Stimulated activated CD4-positive, alpha-beta T cell treated with anti-CD3 and anti-CD28 coated beads, Interleukin-2, amount 100 ng/mL, for 4 hours (primary cell): Measurements from ENCODE around the gene CACNA1C.

ENCODE experiments used
- DNase-seq: peaks from one replicate; pipeline ENCODE4 v3.0.0-alpha.2; 2020; ENCODE audit warnings: low read depth

CACNA1C gene

DNA sequence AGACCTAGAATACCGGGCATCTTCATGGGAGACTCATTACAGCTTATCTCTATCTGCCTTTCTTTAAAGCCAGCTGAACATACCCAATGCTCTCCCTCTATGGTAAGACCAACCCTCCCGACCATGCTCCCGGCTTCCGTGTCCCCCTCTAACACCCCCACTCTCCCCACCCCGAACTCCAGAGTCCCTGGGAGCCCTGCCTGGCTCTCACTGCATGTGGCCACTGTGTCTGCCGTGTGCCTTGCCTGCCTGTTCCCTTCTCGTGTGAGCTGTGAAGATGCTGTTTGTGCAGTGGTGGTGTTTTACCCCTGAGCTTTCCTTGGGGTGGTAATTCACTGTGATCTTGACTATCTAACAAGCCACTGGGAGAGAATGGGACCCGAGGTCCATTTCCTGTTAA is 595.6 kb downstream of the CACNA1C start:
- no peak for DNase-seq

GRCh38 chr12:2649201-2650030 is 596.6 kb downstream of the CACNA1C start:
- no peak for DNase-seq

GRCh38 chr12:2650261-2651067 is 597.7 kb downstream of the CACNA1C start:
- no peak for DNase-seq

GRCh38 chr12:2651068-2651965 is 598.5 kb downstream of the CACNA1C start:
- DNase-seq, result no peak

GRCh38 chr12:2652011-2652400 is 599.2 kb downstream of the CACNA1C start:
- DNase-seq, result no peak

GRCh38 chr12:2652401-2653081 is 599.8 kb downstream of the CACNA1C start:
- no peak for DNase-seq

- no peak for DNase-seq
Measured at GRCh38 chr12:2653461-2653965, 600.7 kb downstream of the CACNA1C start.

- DNase-seq, result no peak
Measured at GRCh38 chr12:2654311-2654710, 601.5 kb downstream of the CACNA1C start.

DNA sequence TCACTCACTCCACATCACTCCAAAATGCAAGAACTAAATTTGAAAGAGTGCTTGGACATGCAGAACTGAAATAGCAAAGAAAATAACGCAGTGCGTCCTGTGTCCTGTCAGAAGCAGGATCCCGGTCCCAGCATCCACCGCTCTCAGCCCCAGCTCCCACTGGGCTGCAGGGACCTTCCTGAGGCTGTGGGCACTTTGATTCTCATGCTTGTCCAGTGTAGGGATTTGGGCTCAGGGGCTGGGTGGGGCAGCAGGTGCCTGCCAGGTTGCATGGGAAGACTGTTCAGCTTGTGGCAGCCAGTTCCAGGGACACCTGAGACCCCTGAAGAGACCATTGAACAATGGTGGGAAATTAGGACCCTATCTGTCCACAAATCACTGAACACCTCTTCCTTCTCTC is 602.0 kb downstream of the CACNA1C start:
- no peak for DNase-seq

GRCh38 chr12:2662524-2662923 is 609.7 kb downstream of the CACNA1C start:
- no peak for DNase-seq

GRCh38 chr12:2664721-2665577 is 612.2 kb downstream of the CACNA1C start:
- DNase-seq, result no peak

DNA sequence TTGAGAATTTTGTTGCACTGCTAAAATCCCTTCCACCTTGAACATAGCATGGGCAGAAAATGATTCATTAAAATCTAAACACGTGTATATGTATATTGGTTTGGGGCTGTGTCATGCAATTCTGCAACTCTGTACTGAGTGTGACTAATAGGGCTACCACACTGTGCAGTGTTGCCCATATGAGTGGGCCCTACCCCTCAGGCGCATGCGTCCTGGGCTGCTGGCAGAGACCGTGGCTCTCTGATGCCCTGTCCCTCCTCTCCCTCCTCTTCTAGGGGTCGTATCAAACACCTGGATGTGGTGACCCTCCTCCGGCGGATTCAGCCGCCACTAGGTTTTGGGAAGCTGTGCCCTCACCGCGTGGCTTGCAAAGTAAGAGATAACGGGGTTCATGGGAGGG is 613.6 kb downstream of the CACNA1C start:
- no peak for DNase-seq

- no peak for DNase-seq
Measured at GRCh38 chr12:2666846-2667245, 614.1 kb downstream of the CACNA1C start.

DNA sequence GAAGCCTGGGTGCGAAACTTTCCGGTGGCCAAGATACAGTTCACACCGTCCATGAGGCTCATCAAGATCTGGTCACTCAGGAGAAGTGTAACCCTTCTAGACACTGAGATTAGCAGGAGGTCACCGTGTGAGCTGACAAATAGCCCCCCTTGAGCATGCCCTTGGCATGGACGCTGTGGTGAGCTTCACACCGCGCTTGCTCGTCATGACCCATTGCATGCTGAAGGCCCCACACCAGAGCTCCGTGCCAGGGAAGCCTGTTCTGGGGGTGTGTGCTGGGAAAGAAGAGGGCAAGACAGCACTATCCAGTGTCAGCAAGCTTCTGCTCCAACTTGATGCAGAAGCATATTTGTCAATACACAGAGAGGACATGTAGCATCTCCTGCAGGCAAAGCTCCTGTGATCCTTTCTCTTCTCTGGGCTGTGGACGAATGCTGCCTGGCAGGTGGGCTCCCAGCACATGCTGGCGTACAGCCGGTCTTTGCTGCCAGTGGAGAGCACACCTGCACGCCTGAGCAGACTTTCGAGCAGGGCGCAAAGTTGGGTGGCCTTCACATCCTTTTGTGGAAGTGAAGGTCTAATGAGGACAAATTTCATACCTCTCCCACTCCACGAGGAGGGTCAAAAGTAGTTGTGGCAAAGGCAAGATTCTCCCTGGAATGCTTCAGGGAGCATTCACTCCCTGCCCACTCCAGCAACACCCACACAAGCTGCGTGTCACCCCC is 615.1 kb downstream of the CACNA1C start:
- no peak for DNase-seq

DNA sequence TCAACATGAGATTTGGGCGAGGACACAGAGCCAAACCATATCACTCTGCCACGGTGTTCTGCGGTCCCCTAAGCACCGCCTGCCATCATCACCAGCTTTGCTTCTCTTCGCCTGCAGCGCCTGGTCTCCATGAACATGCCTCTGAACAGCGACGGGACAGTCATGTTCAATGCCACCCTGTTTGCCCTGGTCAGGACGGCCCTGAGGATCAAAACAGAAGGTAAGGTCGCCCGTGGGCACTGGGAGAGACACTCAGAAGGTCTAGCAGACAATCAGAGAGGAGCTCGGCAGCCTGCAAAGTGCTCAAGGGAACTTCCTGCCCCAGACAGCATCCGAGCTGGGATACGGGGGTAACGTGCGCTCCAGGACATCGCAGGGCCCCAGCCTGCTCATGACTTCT is 616.0 kb downstream of the CACNA1C start:
- DNase-seq, result no peak

- DNase-seq, result no peak
Measured at GRCh38 chr12:2669560-2669959, 616.8 kb downstream of the CACNA1C start.

DNA sequence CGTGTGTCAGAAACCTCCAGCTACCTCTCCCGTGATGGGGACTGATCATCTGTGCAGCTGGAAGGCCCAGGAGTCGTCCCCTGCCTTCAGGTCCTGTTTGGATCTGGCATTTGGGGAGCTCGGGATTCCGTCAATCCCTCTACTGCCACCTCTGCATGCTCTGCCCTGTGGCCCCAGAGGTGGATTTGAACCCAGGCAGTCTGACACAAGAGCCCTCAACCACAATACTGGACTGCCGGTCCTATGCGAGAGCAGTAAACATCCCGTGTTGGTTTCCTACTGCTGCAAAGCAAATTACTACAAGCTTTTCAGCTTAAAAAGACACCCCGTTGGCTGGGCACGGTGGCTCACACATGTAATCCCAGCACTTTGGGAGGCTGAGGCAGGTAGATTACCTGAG is 620.1 kb downstream of the CACNA1C start:
- DNase-seq, result no peak

- no peak for DNase-seq
Measured at GRCh38 chr12:2673966-2674810, 621.4 kb downstream of the CACNA1C start.

DNA sequence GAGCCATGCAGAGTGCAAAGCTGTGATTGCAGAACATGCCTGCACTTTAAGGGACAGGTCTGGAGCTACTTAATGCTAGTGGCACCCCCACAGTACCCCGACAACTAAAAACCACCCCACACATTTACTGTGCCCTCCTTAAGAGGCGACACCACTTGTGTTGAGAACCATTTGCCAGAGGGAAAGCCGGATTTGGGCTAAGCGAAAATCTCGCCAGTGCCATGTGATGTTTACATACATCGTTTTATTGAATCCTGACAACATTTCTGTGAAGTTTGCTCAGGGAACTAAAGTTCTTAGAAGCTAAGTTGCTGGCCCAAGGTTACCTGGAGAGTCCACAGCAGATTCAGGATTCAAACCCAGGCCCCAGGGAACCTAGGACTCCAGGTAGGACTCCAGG is 623.0 kb downstream of the CACNA1C start:
- DNase-seq, result no peak
